Panc1 (cell line): Measurements from ENCODE around the gene IFI30.

Experiments
- CTCF ChIP-seq: fragments of 450-650 bp; IDR thresholded peaks from 2 replicates; pipeline ENCODE4 v1.5.1; 2017; ENCODE audit warnings: mild to moderate bottlenecking
- POLR2AphosphoS5 ChIP-seq: IDR thresholded peaks from 2 replicates; pipeline ENCODE4 v1.6.1; 2012; ENCODE audit warnings: mild to moderate bottlenecking, low read depth, low read length, moderate library complexity
- SIN3A ChIP-seq: IDR thresholded peaks from 2 replicates; pipeline ENCODE4 v1.6.1; 2012; ENCODE audit warnings: low read depth, mild to moderate bottlenecking, low read length, moderate library complexity, borderline replicate concordance; ENCODE audit not compliant: insufficient read depth
- TF ChIP-seq, protein P1 (sequence below), 2 experiments: IDR thresholded peaks; 2 replicates each; pipeline ENCODE4 v1.6.1; 2011 to 2012; ENCODE audit warnings: low read depth in 2 of 2, control low read depth in 1 of 2, low read length in 1 of 2, mild to moderate bottlenecking in 1 of 2, moderate library complexity in 1 of 2; ENCODE audit not compliant: insufficient read depth in 1 of 2

DNA sequence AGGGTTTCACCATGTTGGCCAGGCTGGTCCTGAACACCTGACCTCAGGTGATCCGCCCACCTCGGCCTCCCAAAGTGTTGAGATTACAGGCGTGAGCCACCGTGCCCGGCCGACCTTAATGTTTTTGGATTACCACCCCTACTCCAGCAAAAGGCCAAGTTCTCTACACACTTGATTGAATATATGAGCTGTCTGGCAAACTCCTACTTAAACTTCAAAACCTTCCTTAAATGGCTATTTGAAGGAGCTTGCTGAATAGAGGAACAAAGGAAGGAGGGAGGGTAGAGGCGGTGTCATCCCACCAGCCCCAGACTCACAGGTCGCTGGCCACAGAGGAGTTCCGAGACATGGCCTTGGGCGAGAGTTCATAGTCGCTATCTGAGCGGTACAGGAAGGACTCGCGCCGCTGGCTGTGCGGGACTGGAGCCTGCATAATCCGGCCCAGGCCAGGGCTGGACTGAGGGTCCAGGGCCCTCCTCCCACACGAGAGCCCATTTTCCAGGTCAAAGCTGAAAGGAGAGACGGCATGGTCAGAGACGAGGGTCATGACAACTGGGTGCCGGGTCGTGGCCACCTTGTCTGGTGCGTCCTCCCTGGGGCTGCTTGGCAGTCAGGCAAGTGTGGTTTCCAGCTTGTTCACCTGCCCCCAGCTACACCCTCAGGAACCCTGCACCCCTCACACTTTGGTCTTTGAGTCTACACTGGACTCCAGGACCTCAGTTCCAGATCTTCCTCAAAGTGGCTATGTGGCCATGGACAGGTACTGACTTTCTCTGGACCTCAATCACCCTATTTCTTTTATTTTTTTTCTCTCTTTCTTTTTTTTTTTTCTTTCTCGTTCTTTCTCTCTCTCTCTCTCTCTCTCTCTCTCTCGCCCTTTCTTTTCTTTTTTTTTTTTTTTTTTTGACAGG is 48.5 kb downstream of the IFI30 start:
- TF ChIP-seq CTCF (no peak), POLR2AphosphoS5 (no peak), SIN3A (no peak)
- TF ChIP-seq, protein P1, sequence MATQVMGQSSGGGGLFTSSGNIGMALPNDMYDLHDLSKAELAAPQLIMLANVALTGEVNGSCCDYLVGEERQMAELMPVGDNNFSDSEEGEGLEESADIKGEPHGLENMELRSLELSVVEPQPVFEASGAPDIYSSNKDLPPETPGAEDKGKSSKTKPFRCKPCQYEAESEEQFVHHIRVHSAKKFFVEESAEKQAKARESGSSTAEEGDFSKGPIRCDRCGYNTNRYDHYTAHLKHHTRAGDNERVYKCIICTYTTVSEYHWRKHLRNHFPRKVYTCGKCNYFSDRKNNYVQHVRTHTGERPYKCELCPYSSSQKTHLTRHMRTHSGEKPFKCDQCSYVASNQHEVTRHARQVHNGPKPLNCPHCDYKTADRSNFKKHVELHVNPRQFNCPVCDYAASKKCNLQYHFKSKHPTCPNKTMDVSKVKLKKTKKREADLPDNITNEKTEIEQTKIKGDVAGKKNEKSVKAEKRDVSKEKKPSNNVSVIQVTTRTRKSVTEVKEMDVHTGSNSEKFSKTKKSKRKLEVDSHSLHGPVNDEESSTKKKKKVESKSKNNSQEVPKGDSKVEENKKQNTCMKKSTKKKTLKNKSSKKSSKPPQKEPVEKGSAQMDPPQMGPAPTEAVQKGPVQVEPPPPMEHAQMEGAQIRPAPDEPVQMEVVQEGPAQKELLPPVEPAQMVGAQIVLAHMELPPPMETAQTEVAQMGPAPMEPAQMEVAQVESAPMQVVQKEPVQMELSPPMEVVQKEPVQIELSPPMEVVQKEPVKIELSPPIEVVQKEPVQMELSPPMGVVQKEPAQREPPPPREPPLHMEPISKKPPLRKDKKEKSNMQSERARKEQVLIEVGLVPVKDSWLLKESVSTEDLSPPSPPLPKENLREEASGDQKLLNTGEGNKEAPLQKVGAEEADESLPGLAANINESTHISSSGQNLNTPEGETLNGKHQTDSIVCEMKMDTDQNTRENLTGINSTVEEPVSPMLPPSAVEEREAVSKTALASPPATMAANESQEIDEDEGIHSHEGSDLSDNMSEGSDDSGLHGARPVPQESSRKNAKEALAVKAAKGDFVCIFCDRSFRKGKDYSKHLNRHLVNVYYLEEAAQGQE (IDR thresholded peaks at IDR 0.05; ENCODE audit: insufficient read depth in 1 of 2, low read depth in 2 of 2, low read length in 1 of 2): no peak
